ENCODE data around the gene TTC36. TPM values are rescaled to one million over a fixed set of nuclear protein-coding genes. Genes with fewer than 3 reads are reported as not detected.
"Not testable (repeated sequence)": the region's sequence is repeated elsewhere in the genome, so short reads cannot be mapped to it uniquely, and the experiment has no call there.

TTC36 gene, protein sequence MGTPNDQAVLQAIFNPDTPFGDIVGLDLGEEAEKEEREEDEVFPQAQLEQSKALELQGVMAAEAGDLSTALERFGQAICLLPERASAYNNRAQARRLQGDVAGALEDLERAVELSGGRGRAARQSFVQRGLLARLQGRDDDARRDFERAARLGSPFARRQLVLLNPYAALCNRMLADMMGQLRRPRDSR
- total RNA-seq = 0.40 and 1.3 TPM in 2 replicates

DNA sequence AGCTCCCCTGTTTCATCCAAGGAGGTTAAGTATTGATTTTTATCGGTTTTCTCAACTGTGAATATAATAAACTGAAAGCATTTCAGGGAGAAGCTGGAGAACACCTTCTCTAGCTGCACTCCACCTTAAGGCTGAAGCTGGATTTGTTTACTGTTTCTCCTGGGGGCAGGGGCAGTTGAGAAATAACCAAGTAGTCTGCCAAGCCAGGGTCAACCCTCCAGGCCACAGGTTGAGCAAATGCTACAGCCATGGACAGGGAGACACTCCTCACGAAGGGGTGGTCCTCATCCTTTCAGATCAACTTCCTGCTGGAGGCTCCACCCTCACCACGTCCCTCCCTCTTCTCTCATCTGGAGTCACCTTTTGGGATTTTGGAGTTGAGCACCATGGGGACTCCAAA, at the start of gene TTC36:
Gene TTC36 (plus strand): TSS at position 366 of the 400 bp plus-strand sequence. CDS start 21 bp downstream, at position 387.
- no peak for DNase-seq (ENCODE audit: low read depth, low spot score)

DNA sequence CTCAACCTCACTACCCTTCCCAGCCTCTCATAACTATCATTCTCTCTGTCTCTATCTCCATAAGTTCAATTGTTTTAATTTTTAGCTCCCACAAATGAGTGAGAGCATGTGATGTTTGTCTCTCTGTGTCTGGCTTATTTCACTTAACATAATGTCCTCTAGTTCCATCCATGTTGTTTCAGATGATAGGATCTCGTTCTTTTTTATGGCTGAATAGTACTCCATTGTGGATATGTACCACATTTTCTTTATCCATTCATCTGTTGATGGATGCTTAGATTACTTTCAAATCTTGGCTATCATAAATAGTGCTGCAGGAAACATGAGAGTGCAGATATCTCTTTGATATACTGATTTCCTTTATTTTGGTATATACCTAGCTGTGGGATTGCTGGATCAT, 46.0 kb upstream of the TTC36 start:
- DNase-seq (ENCODE audit: low read depth, low spot score) = not testable (repeated sequence)

GRCh38 chr11:118484405-118484804, 42.9 kb upstream of the TTC36 start:
- DNase-seq (ENCODE audit: low read depth, low spot score) = no peak

GRCh38 chr11:118485273-118485672, 42.0 kb upstream of the TTC36 start:
- DNase-seq (ENCODE audit: low read depth, low spot score) = no peak

DNA sequence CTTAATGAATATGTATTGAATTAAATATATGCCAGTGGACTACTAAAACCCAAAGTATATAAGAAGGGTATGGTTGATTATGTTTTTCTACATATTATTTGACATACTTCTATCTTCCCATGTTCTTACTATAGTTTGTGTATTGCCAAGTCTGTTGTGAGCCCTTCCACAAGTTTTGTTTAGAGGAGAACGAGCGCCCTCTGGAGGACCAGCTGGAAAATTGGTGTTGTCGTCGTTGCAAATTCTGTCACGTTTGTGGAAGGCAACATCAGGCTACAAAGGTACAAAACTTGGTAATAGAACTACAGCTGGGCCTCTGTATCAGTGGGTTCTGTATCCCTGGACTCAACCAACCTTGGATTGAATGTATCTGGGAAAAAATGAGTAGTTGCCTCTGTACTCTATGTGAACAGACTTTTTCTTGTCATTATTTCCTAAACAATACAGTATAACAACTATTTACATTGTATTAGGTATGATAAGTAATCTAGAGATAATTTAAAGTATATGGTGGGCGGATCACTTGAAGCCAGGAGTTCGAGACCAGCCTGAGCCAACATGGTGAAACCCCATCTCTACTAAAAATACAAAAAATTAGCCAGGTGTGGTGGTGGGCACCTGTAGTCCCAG, 38.7 kb upstream of the TTC36 start:
- peak; percentile 58 for DNase-seq (ENCODE audit: low read depth, low spot score)

DNA sequence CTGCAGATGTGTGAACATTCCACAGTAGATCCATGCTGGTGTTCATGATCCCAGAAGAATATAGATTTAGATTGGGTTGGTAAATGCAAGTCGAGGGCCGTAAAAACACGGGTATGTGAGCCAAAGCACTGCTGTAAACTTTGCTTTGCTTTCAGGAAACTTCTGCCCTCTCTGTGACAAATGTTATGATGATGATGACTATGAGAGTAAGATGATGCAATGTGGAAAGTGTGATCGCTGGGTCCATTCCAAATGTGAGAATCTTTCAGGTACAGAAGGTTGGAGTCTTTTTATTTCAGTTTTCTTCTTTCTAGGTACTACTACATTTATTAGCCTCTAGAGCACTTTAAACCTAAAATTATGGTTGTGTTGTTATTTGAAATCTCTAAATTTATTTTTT, 36.2 kb upstream of the TTC36 start:
- no peak for DNase-seq (ENCODE audit: low read depth, low spot score)

DNA sequence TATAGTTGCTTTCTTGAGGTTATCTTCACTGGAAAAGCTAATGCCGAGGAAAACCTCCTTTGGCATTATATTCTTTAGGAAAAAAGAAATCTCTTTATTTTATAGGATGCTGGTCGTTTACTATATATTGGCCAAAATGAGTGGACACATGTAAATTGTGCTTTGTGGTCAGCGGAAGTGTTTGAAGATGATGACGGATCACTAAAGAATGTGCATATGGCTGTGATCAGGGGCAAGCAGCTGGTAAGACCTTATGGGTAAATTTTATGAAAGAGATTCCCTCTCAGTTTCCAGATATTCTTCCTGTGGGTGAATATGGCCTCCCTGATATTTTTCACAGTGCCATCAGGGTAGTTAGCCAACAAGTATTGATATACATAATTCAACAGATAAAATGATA, 29.4 kb upstream of the TTC36 start:
- DNase-seq (ENCODE audit: low read depth, low spot score) = no peak

DNA sequence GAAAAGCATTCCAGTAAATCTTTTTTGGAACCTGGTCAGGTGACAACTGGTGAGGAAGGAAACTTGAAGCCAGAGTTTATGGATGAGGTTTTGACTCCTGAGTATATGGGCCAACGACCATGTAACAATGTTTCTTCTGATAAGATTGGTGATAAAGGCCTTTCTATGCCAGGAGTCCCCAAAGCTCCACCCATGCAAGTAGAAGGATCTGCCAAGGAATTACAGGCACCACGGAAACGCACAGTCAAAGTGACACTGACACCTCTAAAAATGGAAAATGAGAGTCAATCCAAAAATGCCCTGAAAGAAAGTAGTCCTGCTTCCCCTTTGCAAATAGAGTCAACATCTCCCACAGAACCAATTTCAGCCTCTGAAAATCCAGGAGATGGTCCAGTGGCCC, 24.1 kb upstream of the TTC36 start:
- no peak for DNase-seq (ENCODE audit: low read depth, low spot score)

DNA sequence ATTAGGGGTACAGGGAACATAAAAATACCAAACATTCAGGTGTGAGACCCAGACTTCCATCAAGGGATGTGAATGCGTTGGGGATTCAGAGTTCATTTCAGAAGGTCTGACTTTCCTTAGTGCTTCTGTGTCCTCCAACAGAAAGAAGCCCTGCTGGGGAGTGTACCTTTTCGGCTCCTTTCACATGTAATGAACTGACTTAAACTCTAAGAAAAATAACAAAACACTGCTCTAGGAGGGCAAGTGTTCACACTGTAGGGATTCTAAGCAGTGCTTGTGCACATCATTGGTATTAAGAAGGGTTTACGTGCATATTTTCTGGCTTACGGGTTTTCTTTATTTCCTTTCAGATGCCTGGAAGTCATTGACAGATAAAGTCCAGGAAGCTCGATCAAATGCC, 15.7 kb upstream of the TTC36 start:
- no peak for DNase-seq (ENCODE audit: low read depth, low spot score)

DNA sequence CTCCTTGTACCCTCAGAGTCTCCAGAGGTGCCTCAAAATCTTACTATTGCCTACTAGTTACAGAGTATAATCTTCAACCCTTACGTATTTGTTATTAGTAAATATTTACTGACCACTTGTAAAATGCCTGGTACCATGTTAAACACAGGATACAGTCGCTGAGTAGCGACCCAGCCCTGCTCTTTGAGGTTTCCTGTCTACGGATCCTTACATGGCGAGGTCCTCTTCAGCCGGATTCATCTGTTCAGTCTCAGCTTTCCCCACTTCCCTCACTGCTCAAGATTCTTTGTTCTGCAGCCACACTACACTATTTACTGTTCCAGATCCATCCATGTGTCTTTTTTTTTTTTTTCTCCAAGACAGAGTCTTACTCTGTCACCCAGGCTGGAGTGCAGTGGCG, 13.2 kb upstream of the TTC36 start:
- DNase-seq (ENCODE audit: low read depth, low spot score) = no peak

DNA sequence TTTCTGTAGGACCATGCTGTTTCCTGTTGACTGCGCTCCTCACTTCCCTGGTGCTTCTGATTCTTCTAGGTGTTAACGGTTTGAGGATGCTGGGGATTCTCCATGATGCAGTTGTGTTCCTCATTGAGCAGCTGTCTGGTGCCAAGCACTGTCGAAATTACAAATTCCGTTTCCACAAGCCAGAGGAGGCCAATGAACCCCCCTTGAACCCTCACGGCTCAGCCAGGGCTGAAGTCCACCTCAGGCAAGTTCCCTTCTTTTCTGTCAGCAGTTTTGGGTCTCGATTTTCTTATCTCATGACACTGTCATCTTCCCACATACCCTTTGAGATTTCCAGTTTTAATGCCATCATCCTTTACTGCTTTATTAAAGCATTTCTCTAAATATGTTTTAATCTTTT, 7.7 kb upstream of the TTC36 start:
- DNase-seq (ENCODE audit: low read depth, low spot score) = no peak

DNA sequence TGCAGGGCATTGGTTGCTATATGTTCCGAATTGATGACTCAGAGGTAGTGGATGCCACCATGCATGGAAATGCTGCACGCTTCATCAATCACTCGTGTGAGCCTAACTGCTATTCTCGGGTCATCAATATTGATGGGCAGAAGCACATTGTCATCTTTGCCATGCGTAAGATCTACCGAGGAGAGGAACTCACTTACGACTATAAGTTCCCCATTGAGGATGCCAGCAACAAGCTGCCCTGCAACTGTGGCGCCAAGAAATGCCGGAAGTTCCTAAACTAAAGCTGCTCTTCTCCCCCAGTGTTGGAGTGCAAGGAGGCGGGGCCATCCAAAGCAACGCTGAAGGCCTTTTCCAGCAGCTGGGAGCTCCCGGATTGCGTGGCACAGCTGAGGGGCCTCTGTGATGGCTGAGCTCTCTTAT, 5.4 kb upstream of the TTC36 start:
- no peak for DNase-seq (ENCODE audit: low read depth, low spot score)

DNA sequence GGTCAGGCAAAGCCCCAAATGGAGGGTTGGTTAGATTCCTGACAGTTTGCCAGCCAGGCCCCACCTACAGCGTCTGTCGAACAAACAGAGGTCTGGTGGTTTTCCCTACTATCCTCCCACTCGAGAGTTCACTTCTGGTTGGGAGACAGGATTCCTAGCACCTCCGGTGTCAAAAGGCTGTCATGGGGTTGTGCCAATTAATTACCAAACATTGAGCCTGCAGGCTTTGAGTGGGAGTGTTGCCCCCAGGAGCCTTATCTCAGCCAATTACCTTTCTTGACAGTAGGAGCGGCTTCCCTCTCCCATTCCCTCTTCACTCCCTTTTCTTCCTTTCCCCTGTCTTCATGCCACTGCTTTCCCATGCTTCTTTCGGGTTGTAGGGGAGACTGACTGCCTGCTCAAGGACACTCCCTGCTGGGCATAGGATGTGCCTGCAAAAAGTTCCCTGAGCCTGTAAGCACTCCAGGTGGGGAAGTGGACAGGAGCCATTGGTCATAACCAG, 4.7 kb upstream of the TTC36 start:
- no peak for DNase-seq (ENCODE audit: low read depth, low spot score)

DNA sequence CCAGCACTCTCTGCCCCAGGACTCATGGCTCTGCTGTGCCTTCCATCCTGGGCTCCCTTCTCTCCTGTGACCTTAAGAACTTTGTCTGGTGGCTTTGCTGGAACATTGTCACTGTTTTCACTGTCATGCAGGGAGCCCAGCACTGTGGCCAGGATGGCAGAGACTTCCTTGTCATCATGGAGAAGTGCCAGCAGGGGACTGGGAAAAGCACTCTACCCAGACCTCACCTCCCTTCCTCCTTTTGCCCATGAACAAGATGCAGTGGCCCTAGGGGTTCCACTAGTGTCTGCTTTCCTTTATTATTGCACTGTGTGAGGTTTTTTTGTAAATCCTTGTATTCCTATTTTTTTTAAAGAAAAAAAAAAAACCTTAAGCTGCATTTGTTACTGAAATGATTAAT, 2.9 kb upstream of the TTC36 start:
- DNase-seq (ENCODE audit: low read depth, low spot score) = no peak

DNA sequence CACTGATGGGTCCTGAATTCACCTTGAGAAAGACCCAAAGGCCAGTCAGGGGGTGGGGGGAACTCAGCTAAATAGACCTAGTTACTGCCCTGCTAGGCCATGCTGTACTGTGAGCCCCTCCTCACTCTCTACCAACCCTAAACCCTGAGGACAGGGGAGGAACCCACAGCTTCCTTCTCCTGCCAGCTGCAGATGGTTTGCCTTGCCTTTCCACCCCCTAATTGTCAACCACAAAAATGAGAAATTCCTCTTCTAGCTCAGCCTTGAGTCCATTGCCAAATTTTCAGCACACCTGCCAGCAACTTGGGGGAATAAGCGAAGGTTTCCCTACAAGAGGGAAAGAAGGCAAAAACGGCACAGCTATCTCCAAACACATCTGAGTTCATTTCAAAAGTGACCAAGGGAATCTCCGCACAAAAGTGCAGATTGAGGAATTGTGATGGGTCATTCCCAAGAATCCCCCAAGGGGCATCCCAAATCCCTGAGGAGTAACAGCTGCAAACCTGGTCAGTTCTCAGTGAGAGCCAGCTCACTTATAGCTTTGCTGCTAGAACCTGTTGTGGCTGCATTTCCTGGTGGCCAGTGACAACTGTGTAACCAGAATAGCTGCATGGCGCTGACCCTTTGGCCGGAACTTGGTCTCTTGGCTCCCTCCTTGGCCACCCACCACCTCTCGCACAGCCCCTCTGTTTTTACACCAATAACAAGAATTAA, 2.4 kb upstream of the TTC36 start:
- no peak for DNase-seq (ENCODE audit: low read depth, low spot score)

GRCh38 chr11:118526688-118527087, 586 bp upstream of the TTC36 start:
- no peak for DNase-seq (ENCODE audit: low read depth, low spot score)

- DNase-seq (ENCODE audit: low read depth, low spot score) = no peak
These were observed 1.2 kb downstream of the TTC36 start for GRCh38 chr11:118528511-118528910.

- DNase-seq (ENCODE audit: low read depth, low spot score) = no peak
These were observed 2.4 kb downstream of the TTC36 start for GRCh38 chr11:118529584-118530175.

DNA sequence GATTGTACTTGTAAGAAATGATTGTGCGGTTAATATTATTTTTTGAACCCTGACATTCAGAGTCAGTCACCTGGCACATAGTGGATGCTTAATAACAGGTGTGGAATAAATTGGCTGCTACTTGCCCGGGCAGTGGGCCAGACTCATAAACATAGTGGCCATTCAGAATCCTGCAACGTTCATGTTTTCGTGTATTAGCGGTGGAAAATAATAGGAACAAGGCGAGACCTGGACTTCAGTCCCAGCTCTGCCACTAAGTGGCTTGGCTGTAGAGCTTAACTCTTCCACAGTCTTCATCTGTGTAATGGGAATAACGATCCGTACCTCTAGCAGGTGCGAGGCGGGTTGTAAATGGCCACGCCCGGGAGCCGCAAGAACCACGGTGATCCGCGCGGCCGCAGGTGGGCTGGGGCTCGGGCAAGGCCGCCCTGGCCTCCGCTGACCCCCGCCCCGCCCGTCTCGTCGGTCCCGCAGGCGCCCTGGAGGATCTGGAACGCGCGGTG, 3.0 kb downstream of the TTC36 start:
- no peak for DNase-seq (ENCODE audit: low read depth, low spot score)

GRCh38 chr11:118530683-118531596, 3.7 kb downstream of the TTC36 start, which contains the start of gene TMEM25:
Gene TMEM25 (plus strand): TSS chr11:118531192. CDS start chr11:118531802, 610 bp downstream.
- DNase-seq (ENCODE audit: low read depth, low spot score) = no peak

DNA sequence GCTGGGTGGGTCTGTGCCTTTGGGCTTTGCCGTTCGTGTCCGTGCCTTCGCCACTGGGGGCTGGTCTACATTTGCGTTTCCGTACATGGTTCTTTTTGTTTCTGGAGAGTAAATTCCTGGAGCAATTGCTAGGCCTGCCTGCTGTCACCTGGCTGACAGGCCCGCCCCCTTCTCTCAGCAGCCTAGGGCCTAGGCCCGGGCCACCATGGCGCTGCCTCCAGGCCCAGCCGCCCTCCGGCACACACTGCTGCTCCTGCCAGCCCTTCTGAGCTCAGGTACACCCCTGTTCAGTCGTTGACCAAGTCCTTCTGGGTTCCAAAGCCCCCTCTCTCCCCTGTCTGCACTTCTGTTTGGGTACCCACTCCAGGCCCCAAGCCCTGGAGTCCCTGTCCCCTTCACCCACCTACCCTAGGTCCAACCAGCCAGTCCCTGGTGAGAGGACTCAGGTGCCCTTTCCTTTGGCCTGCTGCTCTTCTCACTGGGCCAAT, 4.4 kb downstream of the TTC36 start:
- DNase-seq (ENCODE audit: low read depth, low spot score) = no peak
